Smooth muscle cell (in vitro differentiated cells): ENCODE results near the gene LACTB. TPM values are rescaled to one million over a fixed set of nuclear protein-coding genes. Genes with fewer than 3 reads are reported as not detected.
"Not testable (repeated sequence)": the region's sequence is repeated elsewhere in the genome, so short reads cannot be mapped to it uniquely, and the experiment has no call there.

Experiments
- DNase-seq: peaks from one replicate; lab custom pipeline; 2025; ENCODE audit not compliant: unreplicated experiment; lab: John Stamatoyannopoulos, UW
- H2AFZ ChIP-seq: fragments of 200-600 bp; sonication (generic); 2 replicates; pipeline ENCODE4 v1.6.0; 2016; ENCODE audit warnings: antibody characterized with exemption, low read depth, mild to moderate bottlenecking
- H3F3A ChIP-seq: fragments of 200-600 bp; sonication (generic); 2 replicates; pipeline ENCODE4 v1.6.0; 2017; ENCODE audit warnings: antibody characterized with exemption, low read depth
- H3K27ac ChIP-seq: fragments of 200-600 bp; sonication (generic); 2 replicates; pipeline ENCODE4 v1.5.1; 2016; ENCODE audit warnings: low read depth, mild to moderate bottlenecking
- H3K27me3 ChIP-seq: fragments of 200-600 bp; sonication (generic); 2 replicates; pipeline ENCODE4 v1.6.1; 2016; ENCODE audit warnings: low read depth, mild to moderate bottlenecking
- H3K36me3 ChIP-seq: fragments of 200-600 bp; sonication (generic); 2 replicates; pipeline ENCODE4 v1.5.1; 2016; ENCODE audit warnings: low read depth
- H3K4me1 ChIP-seq: fragments of 200-600 bp; sonication (generic); 2 replicates; pipeline ENCODE4 v1.5.1; 2016; ENCODE audit warnings: low read depth
- H3K4me2 ChIP-seq: fragments of 200-600 bp; sonication (generic); 2 replicates; pipeline ENCODE4 v1.6.0; 2016; ENCODE audit warnings: mild to moderate bottlenecking
- H3K4me3 ChIP-seq: fragments of 200-600 bp; sonication (generic); 2 replicates; pipeline ENCODE4 v1.5.1; 2016; ENCODE audit warnings: mild to moderate bottlenecking
- H3K79me2 ChIP-seq: fragments of 200-600 bp; sonication (generic); 2 replicates; pipeline ENCODE4 v1.6.0; 2016; ENCODE audit warnings: low read depth, mild to moderate bottlenecking
- H3K9ac ChIP-seq: fragments of 200-600 bp; sonication (generic); 2 replicates; pipeline ENCODE4 v1.6.0; 2016; ENCODE audit warnings: low read depth
- H3K9me3 ChIP-seq: fragments of 200-600 bp; sonication (generic); replicated peaks from 2 replicates; pipeline ENCODE4 v1.5.1; 2016; ENCODE audit warnings: low read depth
- H4K20me1 ChIP-seq: fragments of 200-600 bp; sonication (generic); 2 replicates; pipeline ENCODE4 v1.6.0; 2016; ENCODE audit warnings: low read depth
- WGBS: methylation state at CpG from one replicate; pipeline ENCODE4 v1.1.7; 2016; ENCODE audit warnings: low lambda C conversion rate; 5-methylcytosine and 5-hydroxymethylcytosine counted together
- polyA plus RNA-seq: library from polyadenylated mRNA; unstranded; fragments of >200 nt; fragmentation: Nextera tagmentation; extraction: Ambion mirVana; gene quantifications from 2 replicates; pipeline ENCODE4 v1.2.1, GENCODE V29; 2016
- total RNA-seq: library from RNA; depleted of rRNA; stranded (reverse); fragments of >200 nt; gene quantifications from 2 replicates; pipeline ENCODE4 v1.2.3, GENCODE V29; 2014
- TF ChIP-seq, protein P1 (sequence below): fragments of 200-600 bp; sonication (generic); IDR thresholded peaks from 2 replicates; pipeline ENCODE4 v1.5.1; 2017; ENCODE audit warnings: borderline replicate concordance, mild to moderate bottlenecking, antibody characterized with exemption; ENCODE audit not compliant: insufficient read depth, poor library complexity, severe bottlenecking

LACTB gene
- total and polyA plus RNA-seq, 2 experiments from 2014 or later: 9.0 to 12.5 TPM

DNA sequence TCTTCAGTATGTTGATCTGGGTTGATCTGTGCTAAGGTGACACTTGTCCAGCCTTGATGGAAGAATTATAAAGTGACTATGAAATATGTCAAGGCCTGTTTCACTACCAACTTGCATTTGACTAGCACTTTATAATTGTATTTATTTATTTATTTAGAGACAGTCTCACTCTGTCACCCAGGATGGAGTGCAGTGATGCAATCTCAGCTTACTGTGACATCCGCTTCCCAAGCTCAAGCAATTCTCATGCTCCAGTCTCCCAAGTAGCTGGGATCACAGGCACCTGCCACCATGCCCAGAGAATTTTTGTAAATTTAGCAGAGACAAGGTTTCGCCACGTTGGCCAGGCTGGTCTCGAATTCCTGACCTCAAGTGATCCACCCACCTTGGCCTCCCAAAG is 25.5 kb upstream of the LACTB start:
- no peak overlapping the region for H3K4me2 ChIP-seq
- TF ChIP-seq, protein P1, sequence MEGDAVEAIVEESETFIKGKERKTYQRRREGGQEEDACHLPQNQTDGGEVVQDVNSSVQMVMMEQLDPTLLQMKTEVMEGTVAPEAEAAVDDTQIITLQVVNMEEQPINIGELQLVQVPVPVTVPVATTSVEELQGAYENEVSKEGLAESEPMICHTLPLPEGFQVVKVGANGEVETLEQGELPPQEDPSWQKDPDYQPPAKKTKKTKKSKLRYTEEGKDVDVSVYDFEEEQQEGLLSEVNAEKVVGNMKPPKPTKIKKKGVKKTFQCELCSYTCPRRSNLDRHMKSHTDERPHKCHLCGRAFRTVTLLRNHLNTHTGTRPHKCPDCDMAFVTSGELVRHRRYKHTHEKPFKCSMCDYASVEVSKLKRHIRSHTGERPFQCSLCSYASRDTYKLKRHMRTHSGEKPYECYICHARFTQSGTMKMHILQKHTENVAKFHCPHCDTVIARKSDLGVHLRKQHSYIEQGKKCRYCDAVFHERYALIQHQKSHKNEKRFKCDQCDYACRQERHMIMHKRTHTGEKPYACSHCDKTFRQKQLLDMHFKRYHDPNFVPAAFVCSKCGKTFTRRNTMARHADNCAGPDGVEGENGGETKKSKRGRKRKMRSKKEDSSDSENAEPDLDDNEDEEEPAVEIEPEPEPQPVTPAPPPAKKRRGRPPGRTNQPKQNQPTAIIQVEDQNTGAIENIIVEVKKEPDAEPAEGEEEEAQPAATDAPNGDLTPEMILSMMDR: no peak
- no peaks in the 10 kb centered on the region for H3K27me3 ChIP-seq
- H3K4me1 ChIP-seq: peaks cover 8% of the 10 kb centered on the region
- H3K27ac ChIP-seq: no peak overlapping the region
- peaks cover 4% of the 10 kb centered on the region for H3F3A ChIP-seq
- no peaks in the 10 kb centered on the region for H4K20me1 ChIP-seq
- no peak overlapping the region for H3K9ac ChIP-seq
- H3K9me3 ChIP-seq: no peaks in the 10 kb centered on the region
- DNase-seq: no peak
- H3K36me3 ChIP-seq: no peaks in the 10 kb centered on the region
- no peaks in the 10 kb centered on the region for H3K79me2 ChIP-seq
- H3K4me3 ChIP-seq: no peak overlapping the region
- no peak overlapping the region for H2AFZ ChIP-seq
- WGBS: 95% methylated on average over 4 of the region's 4 CpGs

DNA sequence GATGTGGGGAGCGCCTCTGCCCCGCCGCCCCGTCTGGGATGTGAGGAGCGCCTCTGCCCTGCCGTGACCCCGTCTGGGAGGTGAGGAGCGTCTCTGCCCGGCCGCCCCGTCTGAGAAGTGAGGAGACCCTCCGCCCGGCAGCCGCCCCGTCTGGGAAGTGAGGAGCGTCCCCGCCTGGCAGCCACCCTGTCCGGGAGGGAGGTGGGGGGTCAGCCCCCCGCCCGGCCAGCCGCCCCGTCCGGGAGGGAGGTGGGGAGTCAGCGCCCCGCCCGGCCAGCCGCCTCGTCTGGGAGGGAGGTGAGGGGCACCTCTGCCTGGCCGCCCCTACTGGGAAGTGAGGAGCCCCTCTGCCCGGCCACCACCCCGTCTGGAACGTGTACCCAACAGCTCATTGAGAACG is 22.8 kb upstream of the LACTB start:
- H3K9me3 ChIP-seq, H3K79me2 ChIP-seq, H3K9ac ChIP-seq, H3K4me2 ChIP-seq, H4K20me1 ChIP-seq, H3K27ac ChIP-seq, H3F3A ChIP-seq, H3K27me3 ChIP-seq, H3K4me1 ChIP-seq, H3K36me3 ChIP-seq, DNase-seq, H2AFZ ChIP-seq, H3K4me3 ChIP-seq: not testable (repeated sequence)
- 100% methylated on average over 5 of the region's 33 CpGs for WGBS

DNA sequence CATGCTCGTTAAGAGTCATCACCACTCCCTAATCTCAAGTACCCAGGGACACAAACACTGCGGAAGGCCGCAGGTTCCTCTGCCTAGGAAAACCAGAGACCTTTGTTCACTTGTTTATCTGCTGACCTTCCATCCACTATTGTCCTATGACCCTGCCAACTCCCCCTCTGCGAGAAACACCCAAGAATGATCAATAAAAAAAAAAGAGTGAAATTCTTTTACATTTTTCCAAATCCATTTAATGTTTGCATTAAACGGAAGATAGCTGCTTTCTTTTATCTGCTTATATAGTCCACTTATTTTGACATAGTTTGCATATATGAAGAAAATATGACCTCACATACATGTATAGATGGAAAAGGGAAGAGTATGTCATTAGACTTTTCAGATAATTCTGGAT is 22.1 kb upstream of the LACTB start:
- H3K4me3 ChIP-seq, H3F3A ChIP-seq, H3K79me2 ChIP-seq, H3K27me3 ChIP-seq, H3K36me3 ChIP-seq, H3K9ac ChIP-seq, H3K27ac ChIP-seq, H3K4me1 ChIP-seq, H2AFZ ChIP-seq, H4K20me1 ChIP-seq, H3K4me2 ChIP-seq, H3K9me3 ChIP-seq, DNase-seq: not testable (repeated sequence)
- 83% methylated on average over 5 of the region's 5 CpGs for WGBS

DNA sequence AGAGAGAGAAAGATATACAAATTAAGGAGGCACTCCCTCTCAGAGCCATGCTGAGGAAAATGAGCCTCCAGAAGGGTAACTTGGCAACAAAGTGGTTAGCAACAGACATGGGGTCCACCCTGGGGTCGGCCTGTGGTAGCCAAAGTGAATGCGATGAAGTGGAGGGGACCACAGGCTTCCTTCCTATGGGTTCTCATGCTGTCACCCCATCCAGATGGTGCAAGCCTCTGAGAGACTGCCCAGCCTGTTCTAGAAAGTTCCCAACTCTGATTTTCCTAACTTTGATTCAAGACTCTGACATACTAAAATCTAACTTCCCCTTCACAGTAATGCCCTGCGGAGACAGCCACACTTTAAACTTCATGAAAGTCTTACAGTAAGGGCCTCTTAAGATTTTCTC is 18.2 kb upstream of the LACTB start:
- no peak overlapping the region for H3K4me2 ChIP-seq
- no peaks in the 10 kb centered on the region for H3F3A ChIP-seq
- H3K4me1 ChIP-seq: no peaks in the 10 kb centered on the region
- no peaks in the 10 kb centered on the region for H3K9me3 ChIP-seq
- no peaks in the 10 kb centered on the region for H4K20me1 ChIP-seq
- TF ChIP-seq, protein P1: no peak
- H3K27me3 ChIP-seq: no peaks in the 10 kb centered on the region
- 95% methylated on average over 3 of the region's 3 CpGs for WGBS
- no peaks in the 10 kb centered on the region for H3K36me3 ChIP-seq
- H3K79me2 ChIP-seq: no peaks in the 10 kb centered on the region
- H3K27ac ChIP-seq: no peak overlapping the region
- no peak overlapping the region for H3K9ac ChIP-seq
- H3K4me3 ChIP-seq: no peak overlapping the region
- no peak for DNase-seq
- no peak overlapping the region for H2AFZ ChIP-seq

DNA sequence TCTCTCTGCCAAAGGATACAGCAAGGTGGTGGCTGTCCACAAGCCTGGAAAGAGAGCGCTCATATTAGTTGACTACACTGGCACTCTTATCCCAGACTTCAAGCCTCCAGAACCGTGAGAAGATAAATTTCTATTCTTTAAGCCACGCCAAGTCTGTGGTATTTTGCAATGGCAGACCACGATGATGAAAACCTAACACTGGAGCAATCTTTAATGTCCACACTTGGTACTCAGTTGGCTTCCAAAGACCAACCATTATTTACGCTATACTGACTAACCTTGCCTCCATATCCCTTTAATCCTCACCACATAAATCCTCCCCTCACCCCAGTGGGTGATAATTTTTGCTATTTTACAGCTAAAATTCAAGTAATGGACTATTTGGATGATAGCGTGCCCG is 16.9 kb upstream of the LACTB start:
- H3K4me3 ChIP-seq: no peak overlapping the region
- TF ChIP-seq, protein P1: no peak
- no peak for DNase-seq

DNA sequence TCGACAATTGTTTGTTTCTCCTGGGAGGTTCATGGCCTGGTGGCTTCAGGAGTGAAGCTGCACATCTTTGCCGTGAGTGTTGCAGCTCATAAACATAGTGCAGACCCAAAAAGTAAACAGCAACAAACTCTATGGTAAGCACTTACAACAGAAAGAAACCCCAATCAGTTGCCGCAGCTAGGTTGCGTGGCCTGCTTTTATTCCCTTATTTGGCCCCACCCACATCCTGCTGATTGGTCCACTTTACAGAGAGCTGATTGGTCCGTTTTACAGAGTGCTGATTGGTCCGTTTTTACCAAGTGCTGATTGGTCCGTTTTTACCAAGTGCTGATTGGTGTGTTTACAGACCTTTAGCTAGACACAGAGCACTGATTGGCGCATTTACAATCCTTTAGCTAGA is 16.3 kb upstream of the LACTB start:
- H3F3A ChIP-seq: peaks cover 12% of the 10 kb centered on the region
- not testable (repeated sequence) for H3K9ac ChIP-seq, H3K79me2 ChIP-seq, H3K4me2 ChIP-seq, H3K9me3 ChIP-seq, DNase-seq, H2AFZ ChIP-seq, H3K4me1 ChIP-seq, H3K4me3 ChIP-seq, H4K20me1 ChIP-seq, H3K27me3 ChIP-seq, H3K36me3 ChIP-seq
- peak overlapping the region; percentile 49 for H3K27ac ChIP-seq
- WGBS: 85% methylated on average over 8 of the region's 8 CpGs

More for the DNA sequence above, 16.9 kb upstream of the LACTB start:
- Histone ChIP-seq H3F3A (peaks cover 7% of the 10 kb centered on the region), H3K36me3 (no peaks in the 10 kb centered on the region), H3K9me3 (no peaks in the 10 kb centered on the region), H2AFZ (no peak overlapping the region), H3K4me2 (peak overlapping the region; percentile 35), H3K79me2 (no peaks in the 10 kb centered on the region), H3K9ac (no peak overlapping the region), H4K20me1 (no peaks in the 10 kb centered on the region), H3K27ac (peak overlapping the region; percentile 49), H3K27me3 (no peaks in the 10 kb centered on the region), H3K4me1 (no peaks in the 10 kb centered on the region)
- WGBS: 28% methylated on average over 7 of the region's 7 CpGs
